GM12891 (cell line): ENCODE data around the gene INTS14.

Source experiments
- DNase-seq: peaks from one replicate; pipeline ENCODE4 v3.0.0; 2011; ENCODE audit warnings: low spot score; ENCODE audit not compliant: insufficient read length
- FAIRE-seq: peaks from 2 replicates; lab custom pipeline; 2011; peaks lifted over from hg19 to GRCh38; lab: Jason Lieb, UNC
- PAX5 ChIP-seq: IDR thresholded peaks from 2 replicates; pipeline ENCODE4 v1.6.1; 2011; ENCODE audit warnings: low read length, moderate library complexity, mild to moderate bottlenecking; ENCODE audit not compliant: insufficient read depth, severe bottlenecking
- POLR2A ChIP-seq: IDR thresholded peaks from 2 replicates; pipeline ENCODE4 v1.6.1; 2011; ENCODE audit warnings: low read depth, low read length, control low read depth
- POLR2AphosphoS5 ChIP-seq: IDR thresholded peaks from 2 replicates; pipeline ENCODE4 v1.6.1; 2011; ENCODE audit warnings: low read depth, low read length, control low read depth
- POU2F2 ChIP-seq: IDR thresholded peaks from 2 replicates; pipeline ENCODE4 v1.6.1; 2011; ENCODE audit warnings: low read depth, mild to moderate bottlenecking, control low read depth, low read length, moderate library complexity
- SPI1 ChIP-seq: IDR thresholded peaks from 2 replicates; pipeline ENCODE4 v1.6.1; 2011; ENCODE audit warnings: low read depth, low read length, control low read depth
- TAF1 ChIP-seq: IDR thresholded peaks from 2 replicates; pipeline ENCODE4 v1.6.1; 2011; ENCODE audit warnings: low read depth, low read length, control low read depth

INTS14 gene

DNA sequence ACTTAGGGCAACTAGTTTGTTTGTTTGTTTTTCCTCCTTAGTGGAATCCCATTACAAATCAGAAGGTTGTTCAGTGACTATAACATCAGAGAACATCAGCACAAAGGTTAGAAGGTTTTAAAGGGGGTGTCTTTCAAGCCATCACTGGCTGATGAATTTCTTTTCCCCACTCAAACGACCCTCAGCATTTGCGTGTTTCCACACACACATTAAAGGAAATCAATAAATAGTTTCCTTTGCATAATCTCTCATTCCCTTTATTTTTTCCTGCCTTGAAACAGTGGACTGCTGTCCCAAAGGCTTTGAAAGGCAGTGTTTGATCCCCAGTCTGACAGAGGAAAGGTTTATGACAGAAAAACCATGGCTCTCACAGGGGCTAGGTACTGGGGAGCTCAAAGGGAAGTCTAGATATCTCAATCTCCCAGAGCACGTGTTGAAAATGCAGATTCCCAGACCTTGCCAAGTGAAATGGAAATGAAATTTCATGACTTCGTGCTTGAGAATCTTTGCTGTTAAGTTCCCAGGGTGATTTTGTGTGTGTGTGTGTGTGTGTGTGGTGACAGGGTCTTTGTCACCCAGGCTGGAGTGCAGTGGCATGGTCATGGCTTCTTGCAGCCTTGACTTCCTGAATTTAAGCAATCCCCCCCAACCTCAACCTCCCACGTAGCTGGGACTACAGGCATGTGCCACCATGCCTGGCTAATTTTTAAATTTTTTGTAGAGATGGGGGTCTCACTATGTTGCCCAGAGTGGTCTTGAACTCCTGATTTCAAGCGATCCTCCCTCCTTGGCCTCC is 2.2 kb upstream of the INTS14 start:
- no peak for DNase-seq
- no peak for TF ChIP-seq SPI1
- TF ChIP-seq PAX5: no peak
- no peak for TF ChIP-seq POLR2AphosphoS5
- no peak for TF ChIP-seq TAF1
- no peak for TF ChIP-seq POLR2A
- TF ChIP-seq POU2F2: no peak
- FAIRE-seq: no peak

DNA sequence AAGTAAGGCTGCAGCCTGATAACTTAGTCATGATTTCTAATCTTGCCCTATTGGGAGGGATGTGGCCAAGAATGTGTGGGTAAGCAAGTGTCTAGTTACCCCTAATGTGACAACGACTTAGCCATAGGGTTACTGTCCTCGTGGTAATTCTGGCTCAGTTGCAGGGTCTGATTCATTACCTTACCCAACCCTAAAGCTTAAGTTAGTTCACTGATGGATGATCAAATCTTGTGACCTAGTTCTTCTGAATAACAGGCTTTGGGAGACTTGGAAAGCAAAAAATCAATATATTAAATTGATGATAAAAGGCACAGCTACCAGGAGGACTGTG is 1.6 kb upstream of the INTS14 start:
- DNase-seq (no peak), FAIRE-seq (peak; percentile 5)
- TF ChIP-seq PAX5: no peak
- no peak for TF ChIP-seq SPI1

DNA sequence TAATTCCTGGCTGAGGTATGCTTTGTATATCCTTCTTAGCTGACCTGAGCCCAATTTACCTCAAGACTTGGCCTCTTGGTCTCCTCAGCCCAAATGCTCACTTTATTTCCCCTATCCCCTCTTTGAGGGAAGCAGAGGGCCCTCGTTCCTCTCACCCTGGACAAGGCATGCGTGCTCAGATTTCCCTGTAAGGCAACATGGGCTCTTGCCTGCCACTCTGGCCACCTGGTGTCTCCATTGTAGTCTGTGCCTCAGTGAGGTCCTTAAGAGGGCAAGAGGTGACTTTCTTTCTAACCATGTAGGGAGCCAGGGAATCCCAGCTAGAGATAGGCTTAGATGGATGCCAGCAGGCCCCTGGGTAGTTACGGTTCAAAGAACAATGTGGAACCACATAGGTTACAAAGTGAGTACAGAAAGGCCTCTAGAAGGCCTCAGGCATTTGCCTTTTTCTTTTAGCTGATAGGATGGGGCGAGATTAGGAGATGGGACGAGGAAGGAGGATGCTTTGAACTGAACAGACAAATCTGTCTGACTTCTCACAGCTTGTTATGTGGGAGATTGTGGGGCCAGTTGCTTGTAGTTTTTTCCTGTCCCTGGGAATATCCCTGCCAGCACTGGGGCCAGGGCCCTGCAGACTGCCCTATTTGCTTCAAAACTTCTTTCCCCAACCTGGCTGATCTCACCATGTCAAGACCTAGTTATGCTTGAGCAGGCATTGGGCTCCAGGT is 1.1 kb upstream of the INTS14 start:
- DNase-seq: no peak
- TF ChIP-seq TAF1: no peak
- peak; percentile 51 for FAIRE-seq

DNA sequence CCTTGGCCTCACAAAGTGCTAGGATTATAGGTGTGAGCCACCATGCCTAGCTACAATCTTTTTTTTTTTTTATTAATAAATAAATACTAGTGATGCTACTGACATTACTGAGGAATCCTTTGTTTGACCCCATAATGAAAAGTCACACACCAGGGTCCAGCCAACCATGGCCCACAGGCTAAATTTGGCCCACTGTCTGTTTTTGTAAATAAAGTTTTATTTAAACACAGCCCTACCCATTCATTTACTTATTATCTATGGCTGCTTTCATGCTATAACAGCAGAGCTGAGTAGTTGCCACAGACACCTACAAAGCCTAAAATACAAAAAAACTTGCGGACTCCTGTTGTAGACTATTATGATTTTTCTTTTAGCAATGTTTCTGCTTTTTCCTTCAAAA is 7.4 kb downstream of the INTS14 start:
- DNase-seq (no peak), FAIRE-seq (no peak)
- TF ChIP-seq POLR2AphosphoS5 (no peak), POU2F2 (no peak), TAF1 (no peak), PAX5 (no peak), POLR2A (no peak), SPI1 (no peak)

DNA sequence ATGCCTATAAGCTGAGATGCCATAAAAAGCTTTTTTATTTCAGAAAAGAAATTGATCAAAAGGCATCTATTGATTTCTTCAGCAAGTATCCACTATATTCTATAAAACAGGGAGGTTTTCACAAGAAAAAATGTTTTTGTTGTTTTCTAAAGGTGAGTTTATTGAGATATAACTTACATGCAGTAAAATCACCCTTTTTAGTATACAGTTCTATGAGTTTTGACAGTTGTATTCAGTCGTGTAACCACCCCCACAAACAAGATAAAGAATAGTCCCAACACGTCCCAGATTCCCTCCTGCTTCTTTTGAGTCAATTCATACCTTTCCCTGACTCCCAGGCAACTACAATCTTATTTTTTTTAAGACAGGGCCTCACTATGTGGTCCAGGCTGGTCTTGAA is 7.8 kb downstream of the INTS14 start:
- no peak for TF ChIP-seq SPI1
- DNase-seq: no peak
- no peak for FAIRE-seq

DNA sequence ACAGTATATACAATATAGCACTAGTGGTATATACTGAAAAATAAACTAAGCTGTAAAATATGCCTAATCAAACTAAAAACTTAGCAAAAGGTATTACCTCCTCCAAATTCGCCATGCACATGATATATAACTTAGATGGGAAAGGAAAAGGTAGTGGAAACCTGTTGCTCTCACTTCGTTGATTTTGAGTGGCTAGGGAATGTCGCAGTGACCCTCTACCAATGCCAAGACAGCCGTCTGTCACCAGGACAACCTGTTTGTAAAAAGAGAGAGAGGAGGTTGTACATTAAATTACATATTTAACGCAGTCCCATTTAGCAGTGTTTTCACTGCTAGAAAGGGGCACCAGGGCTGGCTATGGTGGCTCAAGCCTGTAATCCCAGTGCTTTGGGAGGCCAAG is 11.3 kb downstream of the INTS14 start:
- DNase-seq (no peak), FAIRE-seq (no peak)
- no peak for TF ChIP-seq PAX5
- no peak for TF ChIP-seq SPI1
- TF ChIP-seq POU2F2: no peak
- no peak for TF ChIP-seq POLR2A
- no peak for TF ChIP-seq POLR2AphosphoS5
- no peak for TF ChIP-seq TAF1

DNA sequence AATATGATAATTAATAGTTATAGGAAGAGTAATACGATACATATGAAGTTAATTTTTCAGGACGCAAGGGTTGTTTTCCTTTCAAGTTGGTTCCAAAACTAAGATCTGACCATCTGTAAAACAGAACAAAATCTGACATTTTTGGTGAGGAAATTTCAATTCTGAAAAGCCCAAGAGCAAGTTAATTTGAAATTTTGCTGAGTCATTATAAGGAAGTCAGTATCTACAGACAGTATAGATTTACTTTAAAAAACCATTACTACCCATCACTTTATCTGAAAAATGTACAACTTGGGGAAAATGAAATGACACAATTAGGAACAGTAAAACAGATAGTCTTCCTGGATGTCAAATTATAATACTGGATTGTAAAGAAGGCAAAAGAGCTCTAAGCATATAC is 12.5 kb downstream of the INTS14 start:
- TF ChIP-seq POLR2AphosphoS5: no peak
- no peak for TF ChIP-seq SPI1
- TF ChIP-seq TAF1: no peak
- TF ChIP-seq PAX5: no peak
- no peak for TF ChIP-seq POLR2A
- no peak for TF ChIP-seq POU2F2
- FAIRE-seq: no peak
- no peak for DNase-seq

DNA sequence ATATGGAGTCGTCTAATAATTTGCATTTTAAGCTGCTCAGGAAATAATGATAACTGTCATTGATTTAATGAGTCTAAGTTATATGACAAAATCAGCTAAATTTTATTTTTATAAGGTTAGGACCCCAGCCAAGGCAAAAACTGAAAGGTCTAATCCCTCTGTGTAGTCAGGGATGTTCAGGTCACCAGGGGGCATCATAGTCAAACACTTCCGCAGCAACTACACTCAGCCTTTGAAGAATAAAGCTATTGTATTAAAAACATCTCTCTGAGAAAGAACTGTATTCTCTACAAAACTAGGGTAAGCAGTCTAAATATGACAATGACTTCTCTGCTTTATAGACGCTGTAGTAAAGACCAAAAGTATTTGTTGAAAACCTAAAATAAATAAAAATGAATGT is 15.0 kb downstream of the INTS14 start:
- FAIRE-seq (no peak), DNase-seq (no peak)
- TF ChIP-seq TAF1 (no peak), POLR2A (no peak), SPI1 (no peak), PAX5 (no peak), POU2F2 (no peak), POLR2AphosphoS5 (no peak)

DNA sequence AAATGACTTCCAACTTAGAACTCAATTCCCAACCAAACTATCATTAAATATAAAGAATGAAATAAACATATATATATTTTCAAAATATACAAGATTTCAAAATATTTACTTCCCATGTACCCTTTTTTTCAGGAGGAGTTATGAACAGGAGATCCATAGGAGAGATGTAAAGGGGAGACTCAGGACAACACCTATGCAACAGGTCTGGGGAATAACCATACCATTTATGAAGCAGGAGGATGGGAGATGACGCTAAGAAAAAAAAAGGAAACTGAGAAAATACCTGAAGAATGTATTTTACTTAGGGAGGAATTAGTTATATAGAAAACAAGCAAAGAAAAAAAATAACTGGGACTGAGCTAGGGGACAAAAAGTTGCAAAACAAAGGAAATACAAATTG is 23.8 kb downstream of the INTS14 start:
- TF ChIP-seq PAX5: no peak
- TF ChIP-seq POLR2AphosphoS5: no peak
- no peak for TF ChIP-seq SPI1
- no peak for TF ChIP-seq TAF1
- TF ChIP-seq POU2F2: no peak
- no peak for TF ChIP-seq POLR2A
- no peak for DNase-seq
- no peak for FAIRE-seq

DNA sequence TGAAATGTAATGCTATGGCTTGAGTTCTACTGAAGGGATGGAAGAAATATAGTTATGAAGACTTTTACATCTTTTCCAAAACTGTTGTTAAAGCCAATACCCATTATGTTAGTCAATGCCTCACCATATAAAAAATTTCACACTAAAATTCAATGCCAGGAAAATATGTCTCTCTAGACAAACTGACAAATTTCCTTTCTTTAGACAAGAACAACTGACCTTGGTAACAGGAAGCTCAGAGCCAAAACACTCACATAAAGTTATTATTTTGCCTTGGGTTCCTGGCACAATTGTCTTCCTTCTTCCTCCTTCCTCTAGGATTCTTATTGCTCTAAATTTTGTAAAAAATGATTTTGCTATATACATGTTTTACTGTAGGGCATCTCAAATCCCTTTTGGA is 26.7 kb downstream of the INTS14 start:
- TF ChIP-seq POLR2AphosphoS5: no peak
- no peak for TF ChIP-seq POU2F2
- no peak for TF ChIP-seq POLR2A
- no peak for TF ChIP-seq PAX5
- TF ChIP-seq TAF1: no peak
- no peak for DNase-seq
- no peak for FAIRE-seq
